BJ (cell line): ENCODE measurements around the gene PDE7B. TPM values are rescaled to one million over a fixed set of nuclear protein-coding genes. Genes with fewer than 3 reads are reported as not detected.

Experiments used
- CTCF ChIA-PET: fragments of 350-600 bp; formaldehyde crosslinking; extraction: SDS; loops from one replicate; lab custom pipeline; 2021; ENCODE audit warnings: antibody characterized with exemption, inconsistent platforms; lab: Yijun Ruan, JAX
- POLR2A ChIA-PET: fragments of 300-600 bp; sonication (Branson Sonifier 250); formaldehyde crosslinking; extraction: SDS; loops from one replicate; lab custom pipeline; 2021; ENCODE audit warnings: antibody characterized with exemption; lab: Charles Lee
- DNase-seq: peaks from one replicate; pipeline ENCODE4 v3.0.0-alpha.2; 2011; ENCODE audit warnings: low read depth
- H3K27me3 ChIP-seq: 2 replicates; pipeline ENCODE4 v1.6.0; 2011; ENCODE audit warnings: low read length; ENCODE audit not compliant: control insufficient read depth, insufficient read depth
- H3K36me3 ChIP-seq: 2 replicates; pipeline ENCODE4 v1.5.1; 2011; ENCODE audit warnings: low read length; ENCODE audit not compliant: control insufficient read depth, insufficient read depth
- H3K4me3 ChIP-seq: 2 replicates; pipeline ENCODE4 v1.5.1; 2011; ENCODE audit warnings: low read depth, mild to moderate bottlenecking, control low read depth, low read length
- CTCF ChIP-seq: IDR thresholded peaks from 2 replicates; pipeline ENCODE4 v1.5.1; 2011; ENCODE audit warnings: low read depth, mild to moderate bottlenecking, control low read depth, inconsistent platforms, low read length, moderate library complexity; ENCODE audit not compliant: insufficient read depth
- polyA plus RNA-seq: library from polyadenylated mRNA; depleted of rRNA; stranded (reverse); fragments of >200 nt; gene quantifications from 2 replicates; pipeline ENCODE4 v1.2.3, GENCODE V29; 2011

PDE7B gene
- polyA plus RNA-seq, 1 experiment: 2.7 TPM

DNA sequence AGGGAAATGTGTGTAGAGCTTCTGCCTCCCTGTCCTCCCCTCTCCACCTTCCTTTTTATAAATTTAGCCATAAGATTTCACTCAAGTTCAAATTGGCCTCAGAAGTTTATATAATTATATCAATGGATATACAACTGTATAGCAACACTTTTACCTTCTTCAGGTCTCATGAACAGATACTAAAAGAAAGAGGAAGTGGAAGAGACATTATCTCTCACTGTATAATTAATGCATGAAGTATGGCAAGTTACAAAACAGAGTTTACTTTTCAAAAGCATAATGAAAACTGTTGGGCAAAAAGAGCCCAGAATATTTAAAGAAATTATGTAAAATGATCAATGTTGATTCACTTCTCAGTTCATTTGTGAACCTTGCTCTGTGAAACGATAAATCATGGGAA lies 99.7 kb downstream of the PDE7B start:
- DNase-seq: no peak
- Histone ChIP-seq H3K36me3 (no peaks in the 10 kb centered on the region), H3K27me3 (no peaks in the 10 kb centered on the region), H3K4me3 (no peak overlapping the region)
- CTCF ChIA-PET: no interaction called here
- POLR2A ChIA-PET: no interaction called here
- TF ChIP-seq CTCF: no peak

- TF ChIP-seq CTCF: no peak
- H3K27me3 ChIP-seq: no peaks in the 10 kb centered on the region
- no peak overlapping the region for H3K4me3 ChIP-seq
- ChIA-PET POLR2A (no interaction called here), CTCF (no interaction called here)
- H3K36me3 ChIP-seq: no peaks in the 10 kb centered on the region
- no peak for DNase-seq
Measured at GRCh38 chr6:135953818-135954217, 102.3 kb downstream of the PDE7B start.

DNA sequence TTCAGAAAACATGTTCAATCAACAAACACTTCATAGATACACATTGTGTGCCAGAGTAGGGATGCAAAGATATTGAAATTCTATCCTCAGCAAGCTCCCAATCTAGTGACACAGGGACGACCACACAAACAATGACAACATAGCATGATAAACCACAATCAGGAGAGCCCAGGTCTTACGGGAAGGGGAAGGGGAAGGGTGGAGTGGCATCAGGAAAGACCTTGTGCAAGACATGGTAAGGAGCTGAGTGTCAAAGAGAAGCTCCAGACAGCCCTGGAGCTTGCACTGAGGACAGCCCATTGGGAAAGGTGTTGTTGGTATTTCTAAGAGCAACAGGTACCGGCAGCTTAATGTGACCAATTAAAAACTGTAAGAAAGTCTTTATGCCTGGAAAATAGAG lies 103.6 kb downstream of the PDE7B start:
- no peaks in the 10 kb centered on the region for H3K27me3 ChIP-seq
- ChIA-PET POLR2A (no interaction called here), CTCF (interaction anchor here (1.2 kb wide), 1 partner anchor 271 kb away, joined by 3 read pairs; no protein-coding TSS in a partner anchor)
- DNase-seq: no peak
- TF ChIP-seq CTCF: no peak
- H3K4me3 ChIP-seq: no peak overlapping the region
- no peaks in the 10 kb centered on the region for H3K36me3 ChIP-seq

- no peak for DNase-seq
- ChIA-PET CTCF (no interaction called here), POLR2A (no interaction called here)
- Histone ChIP-seq H3K27me3 (no peaks in the 10 kb centered on the region), H3K36me3 (no peaks in the 10 kb centered on the region), H3K4me3 (no peak overlapping the region)
- no peak for TF ChIP-seq CTCF
Measured at GRCh38 chr6:135962731-135963130, 111.2 kb downstream of the PDE7B start.

- H3K36me3 ChIP-seq: no peaks in the 10 kb centered on the region; the same call in 1 of the 2 replicates
- ChIA-PET CTCF (no interaction called here), POLR2A (no interaction called here)
- no peak for DNase-seq
- no peak overlapping the region for H3K4me3 ChIP-seq
- H3K27me3 ChIP-seq: no peaks in the 10 kb centered on the region
- TF ChIP-seq CTCF: no peak
Measured at GRCh38 chr6:135970750-135971149, 119.2 kb downstream of the PDE7B start.
